ENCODE data around the gene MRPL28.

The MRPL28 gene

DNA sequence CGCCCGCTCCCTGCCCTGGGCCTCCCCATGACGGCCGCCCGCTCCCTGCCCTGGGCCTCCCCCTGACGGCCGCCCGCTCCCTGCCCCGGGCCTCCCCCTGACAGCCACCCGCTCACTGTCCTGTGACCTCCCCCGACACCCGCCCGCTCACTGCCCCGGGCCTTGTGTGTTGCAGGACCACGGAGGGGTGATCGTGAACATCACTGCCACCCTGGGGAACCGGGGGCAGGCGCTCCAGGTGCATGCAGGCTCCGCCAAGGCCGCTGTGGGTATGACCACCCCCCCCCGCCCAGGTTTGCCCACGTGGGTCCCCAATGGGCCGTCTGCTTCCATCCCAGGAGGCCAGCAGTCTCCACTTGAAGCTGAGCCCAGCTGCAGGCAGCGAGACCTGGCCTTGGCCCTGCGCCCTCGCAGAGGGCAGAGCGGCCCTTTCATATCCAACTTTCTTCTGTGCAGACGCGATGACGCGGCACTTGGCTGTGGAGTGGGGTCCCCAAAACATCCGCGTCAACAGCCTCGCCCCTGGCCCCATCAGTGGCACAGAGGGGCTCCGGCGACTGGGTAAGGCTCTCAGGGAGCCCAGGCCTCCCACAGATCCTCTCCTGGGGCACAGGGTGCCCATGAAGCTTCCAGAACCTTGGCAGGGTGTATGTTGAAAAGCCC lies 40.3 kb upstream of the MRPL28 start:
- Histone ChIP-seq H4K20me1 (ENCODE audit: insufficient read depth, low read length) (no peaks in the 10 kb centered on the region; the same call in 1 of the 2 replicates), H3K9ac (ENCODE audit: low read depth, low read length) (no peak overlapping the region), H3K27me3 (ENCODE audit: insufficient read depth, low read length, poor library complexity) (no peaks in the 10 kb centered on the region), H3K79me2 (ENCODE audit: insufficient read depth, low read length) (no peaks in the 10 kb centered on the region), H3K36me3 (ENCODE audit: insufficient read depth, low read length) (peaks cover 20% of the 10 kb centered on the region), H3K4me2 (ENCODE audit: insufficient read depth, low read length) (no peak overlapping the region), H2AFZ (ENCODE audit: low read depth, low read length) (no peak overlapping the region), H3K27ac (ENCODE audit: low read length) (no peak overlapping the region), H3K4me1 (ENCODE audit: insufficient read depth, low read length) (no peaks in the 10 kb centered on the region), H3K9me3 (ENCODE audit: insufficient read depth, low read length, severe bottlenecking) (no peaks in the 10 kb centered on the region), H3K4me3 (ENCODE audit: low read depth in 1 of 2, low read length in 2 of 2) (no peak overlapping the region)
- DNase-seq, result no peak
- no peak for ATAC-seq (ENCODE audit: insufficient read depth, low read depth)
- TF ChIP-seq EZH2 (IDR thresholded peaks at IDR 0.05; ENCODE audit: borderline replicate concordance, low read depth, low read length, severe bottlenecking), result no peak
- TF ChIP-seq, protein P1, sequence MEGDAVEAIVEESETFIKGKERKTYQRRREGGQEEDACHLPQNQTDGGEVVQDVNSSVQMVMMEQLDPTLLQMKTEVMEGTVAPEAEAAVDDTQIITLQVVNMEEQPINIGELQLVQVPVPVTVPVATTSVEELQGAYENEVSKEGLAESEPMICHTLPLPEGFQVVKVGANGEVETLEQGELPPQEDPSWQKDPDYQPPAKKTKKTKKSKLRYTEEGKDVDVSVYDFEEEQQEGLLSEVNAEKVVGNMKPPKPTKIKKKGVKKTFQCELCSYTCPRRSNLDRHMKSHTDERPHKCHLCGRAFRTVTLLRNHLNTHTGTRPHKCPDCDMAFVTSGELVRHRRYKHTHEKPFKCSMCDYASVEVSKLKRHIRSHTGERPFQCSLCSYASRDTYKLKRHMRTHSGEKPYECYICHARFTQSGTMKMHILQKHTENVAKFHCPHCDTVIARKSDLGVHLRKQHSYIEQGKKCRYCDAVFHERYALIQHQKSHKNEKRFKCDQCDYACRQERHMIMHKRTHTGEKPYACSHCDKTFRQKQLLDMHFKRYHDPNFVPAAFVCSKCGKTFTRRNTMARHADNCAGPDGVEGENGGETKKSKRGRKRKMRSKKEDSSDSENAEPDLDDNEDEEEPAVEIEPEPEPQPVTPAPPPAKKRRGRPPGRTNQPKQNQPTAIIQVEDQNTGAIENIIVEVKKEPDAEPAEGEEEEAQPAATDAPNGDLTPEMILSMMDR (IDR thresholded peaks at IDR 0.05; ENCODE audit: borderline replicate concordance, extremely low read depth, low read length, poor library complexity, severe bottlenecking), result no peak

DNA sequence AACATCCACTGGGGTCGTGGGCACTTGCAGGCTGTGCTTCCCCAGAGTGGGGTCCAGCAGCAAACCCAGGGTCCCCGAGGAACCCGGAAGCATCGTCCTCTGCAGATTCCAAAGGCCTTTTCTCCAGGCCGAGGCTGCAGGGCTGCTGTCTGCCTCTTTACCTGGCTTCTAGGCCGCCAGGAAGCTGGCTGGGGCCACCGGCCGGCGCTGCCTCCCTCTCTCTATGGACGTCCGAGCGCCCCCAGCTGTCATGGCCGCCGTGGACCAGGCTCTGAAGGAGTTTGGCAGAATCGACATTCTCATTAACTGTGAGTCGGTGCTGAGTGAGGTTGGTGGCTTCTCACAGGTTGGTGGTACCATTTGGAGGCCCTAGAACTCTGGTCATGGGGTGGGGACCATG lies 36.9 kb upstream of the MRPL28 start:
- TF ChIP-seq, protein P1 (IDR thresholded peaks at IDR 0.05; ENCODE audit: borderline replicate concordance, extremely low read depth, low read length, poor library complexity, severe bottlenecking), result no peak
- no peak for TF ChIP-seq EZH2 (IDR thresholded peaks at IDR 0.05; ENCODE audit: borderline replicate concordance, low read depth, low read length, severe bottlenecking)
- Histone ChIP-seq H3K4me1 (ENCODE audit: insufficient read depth, low read length) (peaks cover 10% of the 10 kb centered on the region), H3K79me2 (ENCODE audit: insufficient read depth, low read length) (peaks cover 3% of the 10 kb centered on the region), H2AFZ (ENCODE audit: low read depth, low read length) (no peak overlapping the region), H3K4me2 (ENCODE audit: insufficient read depth, low read length) (no peak overlapping the region), H3K9ac (ENCODE audit: low read depth, low read length) (no peak overlapping the region), H3K9me3 (ENCODE audit: insufficient read depth, low read length, severe bottlenecking) (no peaks in the 10 kb centered on the region), H3K27ac (ENCODE audit: low read length) (no peak overlapping the region), H4K20me1 (ENCODE audit: insufficient read depth, low read length) (no peaks in the 10 kb centered on the region; the same call in 1 of the 2 replicates), H3K4me3 (ENCODE audit: low read depth in 1 of 2, low read length in 2 of 2) (no peak overlapping the region), H3K36me3 (ENCODE audit: insufficient read depth, low read length) (peaks cover 20% of the 10 kb centered on the region), H3K27me3 (ENCODE audit: insufficient read depth, low read length, poor library complexity) (no peaks in the 10 kb centered on the region)
- DNase-seq (no peak), ATAC-seq (ENCODE audit: insufficient read depth, low read depth) (no peak)

DNA sequence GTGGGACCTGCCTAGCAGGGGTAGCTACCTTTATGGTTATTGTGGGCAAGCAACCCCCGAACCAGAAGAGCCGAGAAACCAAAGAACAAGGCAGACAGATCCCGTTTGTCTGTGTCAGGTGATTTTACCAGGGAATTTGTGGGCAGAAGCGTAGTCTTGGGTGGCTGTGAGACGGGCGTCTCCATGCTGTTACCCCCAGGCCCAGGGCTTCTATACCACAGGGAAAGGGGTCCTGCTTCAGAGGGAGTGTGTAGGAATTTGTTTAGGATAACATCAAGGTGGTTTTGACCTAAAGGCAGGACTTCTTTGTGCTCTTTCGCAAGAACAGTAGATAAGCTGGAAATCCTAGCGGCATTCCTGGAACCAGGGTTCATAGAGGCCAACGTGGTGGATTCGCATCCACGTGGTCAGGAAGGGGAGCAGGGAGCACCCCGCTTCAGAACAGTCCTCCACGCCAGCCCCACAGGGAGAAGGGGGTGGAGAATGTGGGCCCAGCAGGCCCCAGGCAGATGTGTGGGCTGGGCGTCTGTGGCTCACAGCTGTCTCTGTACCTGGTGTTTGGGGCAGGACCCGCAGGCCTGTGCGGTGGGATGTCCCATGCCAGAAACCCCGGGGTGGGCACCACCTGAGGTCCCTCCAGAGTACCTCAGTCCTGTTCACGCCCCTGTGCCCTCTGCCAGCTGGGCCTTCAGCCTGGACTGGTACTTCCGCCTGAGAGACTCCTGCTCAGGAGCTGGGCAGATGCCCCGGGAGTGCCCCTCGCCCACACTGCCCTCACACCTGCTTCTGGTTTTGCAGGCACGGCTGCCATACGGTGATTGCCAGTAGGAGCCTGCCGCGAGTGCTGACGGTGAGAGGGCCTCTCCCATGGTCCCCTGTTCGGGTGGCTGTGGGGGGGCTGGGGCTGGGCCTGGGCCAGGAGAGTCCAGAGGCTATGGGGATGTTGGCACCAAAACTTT lies 35.5 kb upstream of the MRPL28 start:
- Histone ChIP-seq H3K36me3 (ENCODE audit: insufficient read depth, low read length) (peaks cover 8% of the 10 kb centered on the region), H4K20me1 (ENCODE audit: insufficient read depth, low read length) (no peaks in the 10 kb centered on the region), H3K4me1 (ENCODE audit: insufficient read depth, low read length) (peaks cover 13% of the 10 kb centered on the region), H3K9ac (ENCODE audit: low read depth, low read length) (no peak overlapping the region), H3K4me3 (ENCODE audit: low read depth in 1 of 2, low read length in 2 of 2) (no peak overlapping the region), H3K79me2 (ENCODE audit: insufficient read depth, low read length) (peaks cover 13% of the 10 kb centered on the region), H3K27ac (ENCODE audit: low read length) (no peak overlapping the region), H3K9me3 (ENCODE audit: insufficient read depth, low read length, severe bottlenecking) (no peaks in the 10 kb centered on the region), H3K27me3 (ENCODE audit: insufficient read depth, low read length, poor library complexity) (no peaks in the 10 kb centered on the region), H3K4me2 (ENCODE audit: insufficient read depth, low read length) (no peak overlapping the region), H2AFZ (ENCODE audit: low read depth, low read length) (no peak overlapping the region)
- TF ChIP-seq, protein P1 (IDR thresholded peaks at IDR 0.05; ENCODE audit: borderline replicate concordance, extremely low read depth, low read length, poor library complexity, severe bottlenecking), result no peak
- TF ChIP-seq EZH2 (IDR thresholded peaks at IDR 0.05; ENCODE audit: borderline replicate concordance, low read depth, low read length, severe bottlenecking), result no peak
- ATAC-seq (ENCODE audit: insufficient read depth, low read depth) (no peak), DNase-seq (no peak)

Data from DND-41 (cell line).